Measurements from ENCODE around the gene S100A12. TPM values are rescaled to one million over a fixed set of nuclear protein-coding genes. Genes with fewer than 3 reads are reported as not detected.

Gene S100A12
- total RNA-seq, 1 donor from 2014 or later = not detected

- H3K27me3 Mint-ChIP-seq = peaks cover 34% of the 10 kb centered on the region
- H3K9me3 Mint-ChIP-seq (ENCODE audit: low read depth) = peaks cover 19% of the 10 kb centered on the region
- no peak overlapping the region for H3K27ac Mint-ChIP-seq
- no peaks in the 10 kb centered on the region for H3K36me3 Mint-ChIP-seq (ENCODE audit: insufficient read depth)
- H3K4me3 Mint-ChIP-seq (ENCODE audit: low read depth) = no peak overlapping the region
- no peak for DNase-seq (ENCODE audit: low spot score, unreplicated experiment)
- no peak for TF ChIP-seq CTCF (IDR thresholded peaks at IDR 0.05; ENCODE audit: unreplicated experiment)
- H3K4me1 Mint-ChIP-seq (ENCODE audit: low read depth) = no peaks in the 10 kb centered on the region
Observed at GRCh38 chr1:153384958-153385580, 9.6 kb upstream of the S100A12 start.

- TF ChIP-seq CTCF (IDR thresholded peaks at IDR 0.05; ENCODE audit: unreplicated experiment) = no peak
- H3K9me3 Mint-ChIP-seq (ENCODE audit: low read depth) = peaks cover 19% of the 10 kb centered on the region
- H3K27ac Mint-ChIP-seq = no peak overlapping the region
- no peak overlapping the region for H3K4me3 Mint-ChIP-seq (ENCODE audit: low read depth)
- no peaks in the 10 kb centered on the region for H3K4me1 Mint-ChIP-seq (ENCODE audit: low read depth)
- no peaks in the 10 kb centered on the region for H3K36me3 Mint-ChIP-seq (ENCODE audit: insufficient read depth)
- no peak for DNase-seq (ENCODE audit: low spot score, unreplicated experiment)
- peaks cover 34% of the 10 kb centered on the region for H3K27me3 Mint-ChIP-seq
Observed at GRCh38 chr1:153380711-153381110, 5.3 kb upstream of the S100A12 start.

GRCh38 chr1:153379591-153379990, 4.2 kb upstream of the S100A12 start:
- Mint-ChIP-seq H3K9me3 (ENCODE audit: low read depth) (peaks cover 19% of the 10 kb centered on the region), H3K27me3 (peaks cover 32% of the 10 kb centered on the region), H3K36me3 (ENCODE audit: insufficient read depth) (no peaks in the 10 kb centered on the region), H3K4me1 (ENCODE audit: low read depth) (no peaks in the 10 kb centered on the region), H3K27ac (no peak overlapping the region), H3K4me3 (ENCODE audit: low read depth) (no peak overlapping the region)
- DNase-seq (ENCODE audit: low spot score, unreplicated experiment) = no peak
- TF ChIP-seq CTCF (IDR thresholded peaks at IDR 0.05; ENCODE audit: unreplicated experiment) = no peak

GRCh38 chr1:153374071-153374470, 1.4 kb downstream of the S100A12 start:
- DNase-seq (ENCODE audit: low spot score, unreplicated experiment) = no peak
- Mint-ChIP-seq H3K27me3 (peaks cover 25% of the 10 kb centered on the region), H3K4me3 (ENCODE audit: low read depth) (no peak overlapping the region), H3K36me3 (ENCODE audit: insufficient read depth) (no peaks in the 10 kb centered on the region), H3K27ac (no peak overlapping the region), H3K4me1 (ENCODE audit: low read depth) (peaks cover 7% of the 10 kb centered on the region), H3K9me3 (ENCODE audit: low read depth) (no peaks in the 10 kb centered on the region)
- no peak for TF ChIP-seq CTCF (IDR thresholded peaks at IDR 0.05; ENCODE audit: unreplicated experiment)

GRCh38 chr1:153372571-153372970, 2.9 kb downstream of the S100A12 start:
- H3K4me1 Mint-ChIP-seq (ENCODE audit: low read depth) = peaks cover 7% of the 10 kb centered on the region
- peaks cover 22% of the 10 kb centered on the region for H3K27me3 Mint-ChIP-seq
- no peak for TF ChIP-seq CTCF (IDR thresholded peaks at IDR 0.05; ENCODE audit: unreplicated experiment)
- no peak overlapping the region for H3K4me3 Mint-ChIP-seq (ENCODE audit: low read depth)
- no peaks in the 10 kb centered on the region for H3K9me3 Mint-ChIP-seq (ENCODE audit: low read depth)
- H3K36me3 Mint-ChIP-seq (ENCODE audit: insufficient read depth) = no peaks in the 10 kb centered on the region
- H3K27ac Mint-ChIP-seq = no peak overlapping the region
- DNase-seq (ENCODE audit: low spot score, unreplicated experiment) = no peak

All from progenitor cell of endocrine pancreas (in vitro differentiated cells).